Endothelial cell (in vitro differentiated cells): ENCODE results near the gene MCM3. TPM values are rescaled to one million over a fixed set of nuclear protein-coding genes. Genes with fewer than 3 reads are reported as not detected.

Experiments used
- DNase-seq: peaks from one replicate; pipeline ENCODE4 v3.0.0; 2021; ENCODE audit warnings: low spot score
- H3K27ac Mint-ChIP-seq: one replicate; pipeline ENCODE4 v1.8.0; 2021; ENCODE audit warnings: mixed read lengths, inconsistent platforms; ENCODE audit not compliant: unreplicated experiment
- H3K27me3 Mint-ChIP-seq: one replicate; pipeline ENCODE4 v1.8.0; 2021; ENCODE audit warnings: mild to moderate bottlenecking, moderate library complexity, mixed read lengths, inconsistent platforms; ENCODE audit not compliant: unreplicated experiment
- H3K36me3 Mint-ChIP-seq: one replicate; pipeline ENCODE4 v1.8.0; 2021; ENCODE audit warnings: mild to moderate bottlenecking, low read depth, mixed read lengths, inconsistent platforms; ENCODE audit not compliant: unreplicated experiment
- H3K4me1 Mint-ChIP-seq: one replicate; pipeline ENCODE4 v1.8.0; 2021; ENCODE audit warnings: mild to moderate bottlenecking, mixed read lengths, inconsistent platforms; ENCODE audit not compliant: unreplicated experiment
- H3K4me3 Mint-ChIP-seq: one replicate; pipeline ENCODE4 v1.8.0; 2021; ENCODE audit warnings: mild to moderate bottlenecking, mixed read lengths, inconsistent platforms; ENCODE audit not compliant: unreplicated experiment
- H3K9me3 Mint-ChIP-seq: one replicate; pipeline ENCODE4 v1.8.0; 2021; ENCODE audit warnings: mixed read lengths, inconsistent platforms; ENCODE audit not compliant: unreplicated experiment
- CTCF ChIP-seq: fragments of 200-600 bp; sonication (generic); IDR thresholded peaks from one replicate; pipeline ENCODE4 v1.5.0; 2021; ENCODE audit warnings: antibody characterized with exemption; ENCODE audit not compliant: unreplicated experiment
- total RNA-seq: library from RNA; stranded (reverse); fragmentation: NEBNext Ultra II Directional; extraction: Animal tissue kit (Norgen Biotek cat#: 25700); gene quantifications from one replicate; pipeline ENCODE4 v1.2.1, GENCODE V29; 2021; ENCODE audit not compliant: unreplicated experiment

The MCM3 gene
- total RNA-seq, 1 donor from 2014 or later, result 50.0 TPM

- no peak for DNase-seq
- Mint-ChIP-seq H3K27ac (no peak overlapping the region), H3K36me3 (peaks cover 4% of the 10 kb centered on the region), H3K9me3 (no peaks in the 10 kb centered on the region), H3K27me3 (peaks cover 2% of the 10 kb centered on the region), H3K4me1 (peaks cover 10% of the 10 kb centered on the region), H3K4me3 (no peak overlapping the region)
- no peak for TF ChIP-seq CTCF
These were observed 881 bp upstream of the MCM3 start for GRCh38 chr6:52285177-52286068.

- Mint-ChIP-seq H3K27me3 (peaks cover 2% of the 10 kb centered on the region), H3K9me3 (no peaks in the 10 kb centered on the region), H3K4me1 (peaks cover 10% of the 10 kb centered on the region), H3K27ac (no peak overlapping the region), H3K36me3 (peaks cover 4% of the 10 kb centered on the region), H3K4me3 (no peak overlapping the region)
- TF ChIP-seq CTCF, result no peak
- peak; percentile 66 for DNase-seq
These were observed 447 bp downstream of the MCM3 start for GRCh38 chr6:52284131-52284459.

DNA sequence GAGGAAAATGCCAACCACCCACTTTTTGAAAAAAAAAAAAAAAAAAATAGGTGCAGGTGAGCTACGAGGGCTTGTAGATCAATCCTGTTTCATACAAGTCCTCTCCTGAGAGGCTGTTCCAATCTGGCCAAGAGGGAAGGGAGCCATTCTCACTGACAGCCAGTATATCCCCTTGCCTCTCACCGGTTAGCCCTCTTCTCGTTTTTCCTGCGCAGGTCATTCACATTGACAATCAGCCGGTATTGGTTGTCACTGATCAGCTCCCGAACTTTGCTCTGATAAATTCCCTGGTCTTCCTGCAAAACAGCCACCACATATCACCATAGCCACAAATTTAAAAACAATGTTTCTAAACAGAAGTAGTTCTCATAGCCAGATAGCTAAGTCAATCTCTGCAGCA, 1.4 kb downstream of the MCM3 start:
- no peak for TF ChIP-seq CTCF
- Mint-ChIP-seq H3K27ac (no peak overlapping the region), H3K4me3 (peak overlapping the region; percentile 23), H3K36me3 (peaks cover 4% of the 10 kb centered on the region), H3K9me3 (no peaks in the 10 kb centered on the region), H3K4me1 (peaks cover 10% of the 10 kb centered on the region), H3K27me3 (peaks cover 2% of the 10 kb centered on the region)
- DNase-seq, result no peak

DNA sequence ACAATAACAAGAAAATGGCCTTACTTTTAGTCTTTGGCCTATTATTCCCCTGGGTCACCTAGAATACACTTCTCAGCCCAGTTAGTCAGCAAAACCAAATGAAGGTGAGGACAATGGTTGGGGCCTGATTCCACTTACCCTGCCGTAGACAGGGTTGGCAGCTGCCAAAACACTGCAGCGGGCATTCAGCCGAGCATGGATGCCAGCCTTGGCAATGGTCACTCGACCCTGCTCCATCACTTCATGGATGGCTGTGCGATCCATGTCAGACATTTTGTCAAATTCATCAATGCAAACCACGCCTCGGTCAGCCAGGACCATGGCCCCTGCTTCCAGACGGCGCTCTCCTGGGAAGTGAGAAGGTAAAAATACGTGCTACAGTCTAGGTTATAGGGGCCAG, 8.4 kb downstream of the MCM3 start:
- no peak for DNase-seq
- Mint-ChIP-seq H3K4me3 (no peak overlapping the region), H3K27me3 (no peaks in the 10 kb centered on the region), H3K27ac (no peak overlapping the region), H3K36me3 (peaks cover 21% of the 10 kb centered on the region), H3K9me3 (no peaks in the 10 kb centered on the region), H3K4me1 (no peaks in the 10 kb centered on the region)
- no peak for TF ChIP-seq CTCF

- H3K27me3 Mint-ChIP-seq, result peaks cover 3% of the 10 kb centered on the region
- no peaks in the 10 kb centered on the region for H3K4me1 Mint-ChIP-seq
- no peaks in the 10 kb centered on the region for H3K9me3 Mint-ChIP-seq
- H3K36me3 Mint-ChIP-seq, result peaks cover 48% of the 10 kb centered on the region
- no peak overlapping the region for H3K4me3 Mint-ChIP-seq
- no peak for DNase-seq
- no peak for TF ChIP-seq CTCF
- H3K27ac Mint-ChIP-seq, result no peak overlapping the region
These were observed 12.6 kb downstream of the MCM3 start for GRCh38 chr6:52271852-52272460.
